Thyroid gland (tissue), 4 donors: ENCODE data around the gene CELF4. TPM values are rescaled to one million over a fixed set of nuclear protein-coding genes. Genes with fewer than 3 reads are reported as not detected.
"Not testable (repeated sequence)": the region's sequence is repeated elsewhere in the genome, so short reads cannot be mapped to it uniquely, and the experiment has no call there.

Source experiments
- DNase-seq, 2 donors: peaks; one replicate each; pipeline ENCODE4 v3.0.0-alpha.2; 2019
- H3K27ac ChIP-seq, 3 donors: fragments of 200-600 bp; sonication (generic); 1 replicate in 2 of 3; 2 replicates in 1 of 3; pipeline ENCODE4 v1.5.1; 2016 to 2019; ENCODE audit warnings: mild to moderate bottlenecking in 1 of 3, moderate library complexity in 1 of 3
- H3K27me3 ChIP-seq: fragments of 200-600 bp; sonication (generic); one replicate; pipeline ENCODE4 v1.5.1; 2019
- H3K36me3 ChIP-seq, 2 donors: fragments of 200-600 bp; sonication (generic); one replicate each; pipeline ENCODE4 v1.5.1; 2016 to 2019
- H3K4me1 ChIP-seq, 2 donors: fragments of 200-600 bp; sonication (generic); one replicate each; pipeline ENCODE4 v1.5.1; 2017 to 2019
- H3K4me3 ChIP-seq, 3 donors: fragments of 200-600 bp; sonication (generic); replicated peaks in 1 of 3; 1 replicate in 2 of 3; 2 replicates in 1 of 3; pipeline ENCODE4 v1.5.1; 2016; ENCODE audit warnings: mild to moderate bottlenecking in 1 of 3
- H3K9me3 ChIP-seq: fragments of 200-600 bp; sonication (generic); one replicate; pipeline ENCODE4 v1.5.1; 2017
- POLR2A ChIP-seq, 2 donors: fragments of 450-650 bp; IDR thresholded peaks; one replicate each; pipeline ENCODE4 v1.6.1; 2017; ENCODE audit warnings: antibody characterized with exemption in 2 of 2, mild to moderate bottlenecking in 2 of 2, moderate library complexity in 1 of 2
- WGBS, 2 donors: methylation state at CpG; one replicate each; pipeline ENCODE4 v1.1.5; 2017; 5-methylcytosine and 5-hydroxymethylcytosine counted together
- intact Hi-C: fragments of 100-400 bp; cut with DNase I; formaldehyde crosslinking; loops from one replicate; pipeline ENCODE4 v1.15.1; 2023
- total RNA-seq, 4 donors: library from RNA; depleted of rRNA; stranded (reverse); fragments of >200 nt; gene quantifications; one replicate each; pipeline ENCODE4 v1.2.3, GENCODE V29; 2016
- TF ChIP-seq, protein P1 (sequence below), 6 experiments: fragments of 200-600 bp in 3 of 6; fragments of 450-650 bp in 3 of 6; sonication (generic) in 3 of 6; IDR thresholded peaks; one replicate each; pipeline ENCODE4 v1.5.1; 2016 to 2019; ENCODE audit warnings: antibody characterized with exemption in 6 of 6, mild to moderate bottlenecking in 2 of 6, inconsistent platforms in 1 of 6, moderate library complexity in 1 of 6

The CELF4 gene
- total RNA-seq, 4 donors from 2014 or later = 4.3 TPM; not detected in 3

DNA sequence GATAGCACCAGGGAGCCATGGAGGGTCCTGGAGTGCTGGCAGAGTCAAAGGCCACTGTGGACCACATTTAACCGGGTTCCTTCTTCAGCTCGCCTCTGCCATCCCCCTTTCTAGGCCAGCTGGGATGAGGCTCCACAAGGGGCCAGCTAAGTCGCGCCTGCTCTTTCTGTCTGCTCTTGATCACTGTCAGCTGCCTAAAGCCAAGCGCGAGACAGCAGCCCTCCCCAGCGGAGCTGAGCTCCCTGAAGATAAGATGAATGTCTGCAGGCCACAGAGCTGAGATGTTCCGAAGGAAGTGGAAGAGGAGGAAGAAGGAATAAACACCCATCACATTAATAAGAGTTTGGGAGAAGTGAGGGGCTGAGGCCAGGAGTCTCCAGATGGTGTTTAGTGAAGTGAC, 99.6 kb downstream of the CELF4 start:
- no peak overlapping the region for H3K4me3 ChIP-seq
- intact Hi-C loops = no loop called here
- TF ChIP-seq, protein P1, sequence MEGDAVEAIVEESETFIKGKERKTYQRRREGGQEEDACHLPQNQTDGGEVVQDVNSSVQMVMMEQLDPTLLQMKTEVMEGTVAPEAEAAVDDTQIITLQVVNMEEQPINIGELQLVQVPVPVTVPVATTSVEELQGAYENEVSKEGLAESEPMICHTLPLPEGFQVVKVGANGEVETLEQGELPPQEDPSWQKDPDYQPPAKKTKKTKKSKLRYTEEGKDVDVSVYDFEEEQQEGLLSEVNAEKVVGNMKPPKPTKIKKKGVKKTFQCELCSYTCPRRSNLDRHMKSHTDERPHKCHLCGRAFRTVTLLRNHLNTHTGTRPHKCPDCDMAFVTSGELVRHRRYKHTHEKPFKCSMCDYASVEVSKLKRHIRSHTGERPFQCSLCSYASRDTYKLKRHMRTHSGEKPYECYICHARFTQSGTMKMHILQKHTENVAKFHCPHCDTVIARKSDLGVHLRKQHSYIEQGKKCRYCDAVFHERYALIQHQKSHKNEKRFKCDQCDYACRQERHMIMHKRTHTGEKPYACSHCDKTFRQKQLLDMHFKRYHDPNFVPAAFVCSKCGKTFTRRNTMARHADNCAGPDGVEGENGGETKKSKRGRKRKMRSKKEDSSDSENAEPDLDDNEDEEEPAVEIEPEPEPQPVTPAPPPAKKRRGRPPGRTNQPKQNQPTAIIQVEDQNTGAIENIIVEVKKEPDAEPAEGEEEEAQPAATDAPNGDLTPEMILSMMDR (IDR thresholded peaks at IDR 0.05) = no peak
- no peak for TF ChIP-seq POLR2A (IDR thresholded peaks at IDR 0.05)
- no peaks in the 10 kb centered on the region for H3K27me3 ChIP-seq
- DNase-seq = no peak
- H3K36me3 ChIP-seq = no peaks in the 10 kb centered on the region
- no peaks in the 10 kb centered on the region for H3K9me3 ChIP-seq
- no peaks in the 10 kb centered on the region for H3K4me1 ChIP-seq
- no peak overlapping the region for H3K27ac ChIP-seq
- WGBS, 2 donors = 28 to 29% methylated on average over 8 of the region's 8 CpGs

DNA sequence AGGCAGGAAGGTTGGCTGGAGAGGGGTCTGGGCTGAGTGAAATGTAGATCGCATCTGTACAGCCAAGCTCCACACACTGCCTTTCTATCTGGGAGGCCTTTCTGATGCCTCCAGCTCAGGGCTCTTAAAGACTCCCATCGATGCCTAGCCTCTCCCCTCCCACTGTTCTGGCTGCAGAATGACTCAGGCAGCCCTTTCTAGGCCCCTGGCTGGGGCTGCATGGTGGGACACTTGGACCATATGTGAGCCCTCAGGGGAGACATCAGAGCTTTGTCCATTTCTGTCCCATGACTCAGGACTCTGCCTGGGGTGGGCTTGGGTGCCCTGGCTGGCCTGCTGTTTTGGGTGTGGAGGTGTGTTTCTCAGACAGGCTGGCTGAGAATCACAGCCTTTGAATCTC, 101.3 kb downstream of the CELF4 start:
- Histone ChIP-seq H3K27me3 (no peaks in the 10 kb centered on the region), H3K9me3 (no peaks in the 10 kb centered on the region), H3K4me1 (no peaks in the 10 kb centered on the region), H3K4me3 (no peak overlapping the region), H3K36me3 (no peaks in the 10 kb centered on the region), H3K27ac (no peak overlapping the region)
- TF ChIP-seq, protein P1 (IDR thresholded peaks at IDR 0.05) = no peak
- no peak for TF ChIP-seq POLR2A (IDR thresholded peaks at IDR 0.05)
- intact Hi-C loops = no loop called here
- DNase-seq = no peak
- WGBS, 2 donors = 53 to 65% methylated on average over 2 of the region's 2 CpGs

DNA sequence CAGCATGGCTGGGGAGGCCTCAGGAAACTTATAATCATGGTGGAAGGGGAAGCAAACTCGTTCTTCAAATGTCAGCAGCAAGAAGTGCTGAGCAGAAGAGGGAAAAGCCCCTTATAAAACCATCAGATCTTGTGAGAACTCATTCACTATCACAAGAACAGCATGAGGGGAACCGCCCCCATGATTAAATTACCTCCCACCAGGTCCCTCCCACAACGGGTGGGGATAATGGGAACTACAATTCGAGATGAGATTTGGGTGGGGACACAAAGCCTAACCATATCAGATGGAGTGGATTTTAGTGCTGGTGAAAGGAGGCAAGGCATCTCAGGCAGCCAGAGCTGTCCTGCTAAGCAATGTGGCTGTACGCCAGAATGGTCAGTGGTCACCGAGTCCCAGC, 104.3 kb downstream of the CELF4 start:
- WGBS, 2 donors = 70% methylated on average over 6 of the region's 6 CpGs
- intact Hi-C loops, DNase-seq, H3K4me3 ChIP-seq, H3K9me3 ChIP-seq, H3K27me3 ChIP-seq, H3K4me1 ChIP-seq, H3K27ac ChIP-seq, H3K36me3 ChIP-seq: not testable (repeated sequence)

DNA sequence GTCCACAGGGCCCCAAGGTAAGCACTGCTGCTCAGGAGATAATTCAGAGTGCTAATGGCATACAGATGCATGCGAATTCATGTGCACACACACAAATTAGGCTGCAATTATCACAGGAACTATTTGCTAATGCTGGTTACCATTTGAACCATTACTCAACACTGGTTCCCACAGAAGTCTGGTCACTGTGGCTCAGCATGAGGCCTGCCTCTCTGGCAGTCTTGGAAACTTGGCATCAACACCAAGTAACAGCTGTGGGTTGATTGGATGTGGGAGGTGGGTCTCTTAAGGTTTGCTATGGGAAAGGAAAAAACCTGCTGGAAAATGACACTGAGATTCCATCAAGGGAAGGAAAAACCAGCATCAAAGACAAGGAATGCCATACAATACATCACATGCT, 105.0 kb downstream of the CELF4 start:
- intact Hi-C loops = no loop called here
- H3K27ac ChIP-seq = no peak overlapping the region
- no peaks in the 10 kb centered on the region for H3K27me3 ChIP-seq
- no peak overlapping the region for H3K4me3 ChIP-seq
- H3K36me3 ChIP-seq = no peaks in the 10 kb centered on the region
- WGBS, 2 donors = 89% methylated on average over 1 of the region's 1 CpG
- no peaks in the 10 kb centered on the region for H3K4me1 ChIP-seq
- TF ChIP-seq POLR2A (IDR thresholded peaks at IDR 0.05) = no peak
- TF ChIP-seq, protein P1 (IDR thresholded peaks at IDR 0.05) = no peak
- no peaks in the 10 kb centered on the region for H3K9me3 ChIP-seq
- no peak for DNase-seq

DNA sequence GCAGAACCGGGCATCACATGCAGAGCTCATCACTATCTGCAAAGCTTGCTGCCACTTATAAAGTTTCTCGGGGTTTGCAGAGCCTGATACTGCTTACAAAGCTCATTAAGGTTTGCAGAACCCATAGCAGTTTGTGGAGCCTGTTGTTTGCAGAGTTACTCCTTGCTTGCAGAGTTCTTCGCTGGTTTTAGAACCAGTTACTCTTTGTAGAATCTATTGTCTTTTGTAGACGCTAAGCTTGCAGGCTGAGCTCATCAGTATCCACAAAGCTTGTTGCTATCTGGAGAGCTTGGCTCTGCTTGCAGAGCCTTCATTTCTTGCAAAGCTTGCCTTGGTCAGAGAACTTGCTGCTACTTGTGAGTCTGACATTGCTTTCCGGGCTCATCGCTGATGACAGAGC, 106.9 kb downstream of the CELF4 start:
- H3K4me3 ChIP-seq = no peak overlapping the region
- no peaks in the 10 kb centered on the region for H3K9me3 ChIP-seq
- no peaks in the 10 kb centered on the region for H3K4me1 ChIP-seq
- no peak overlapping the region for H3K27ac ChIP-seq
- no peak for TF ChIP-seq POLR2A (IDR thresholded peaks at IDR 0.05)
- TF ChIP-seq, protein P1 (IDR thresholded peaks at IDR 0.05) = no peak
- 83 to 89% methylated on average over 6 of the region's 6 CpGs for WGBS, 2 donors
- DNase-seq = no peak
- no peaks in the 10 kb centered on the region for H3K27me3 ChIP-seq
- no peaks in the 10 kb centered on the region for H3K36me3 ChIP-seq
- intact Hi-C loops = no loop called here

DNA sequence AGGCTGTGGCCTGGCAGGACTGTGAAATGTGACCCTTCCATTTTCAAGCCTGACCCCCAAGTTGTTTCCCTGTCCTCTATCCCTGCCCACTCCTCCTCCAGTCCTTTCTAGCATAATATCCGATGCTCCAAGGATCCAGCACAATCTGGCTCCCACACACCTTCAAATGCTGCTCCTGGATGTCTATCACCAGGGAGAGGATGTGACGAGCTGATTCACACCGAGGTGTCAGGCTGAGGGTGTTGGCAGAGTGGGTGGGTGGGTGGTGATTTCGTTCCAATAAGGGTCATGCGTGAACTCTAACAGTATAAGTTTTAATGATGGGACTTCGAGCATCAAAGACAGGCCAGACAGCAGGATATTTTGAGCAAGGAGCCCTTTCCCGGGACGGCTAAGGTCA, 107.8 kb downstream of the CELF4 start:
- Histone ChIP-seq H3K9me3 (no peaks in the 10 kb centered on the region), H3K27me3 (no peaks in the 10 kb centered on the region), H3K4me3 (no peak overlapping the region), H3K36me3 (no peaks in the 10 kb centered on the region), H3K27ac (no peak overlapping the region), H3K4me1 (no peaks in the 10 kb centered on the region)
- TF ChIP-seq, protein P1 (IDR thresholded peaks at IDR 0.05) = no peak
- TF ChIP-seq POLR2A (IDR thresholded peaks at IDR 0.05) = no peak
- intact Hi-C loops = no loop called here
- no peak for DNase-seq
- 70 to 77% methylated on average over 8 of the region's 8 CpGs for WGBS, 2 donors
